ENCODE results near the gene N4BP2. TPM values are rescaled to one million over a fixed set of nuclear protein-coding genes. Genes with fewer than 3 reads are reported as not detected.

N4BP2 gene
- total RNA-seq, 1 donor from 2014 or later = 14.6 TPM

- Histone ChIP-seq H3K36me3 (ENCODE audit: control insufficient read depth in 3 of 3, insufficient read depth in 3 of 3, low read length in 3 of 3) (no peaks in the 10 kb centered on the region), H3K9me3 (ENCODE audit: control insufficient read depth in 3 of 3, low read length in 3 of 3) (no peaks in the 10 kb centered on the region), H3K27ac (ENCODE audit: low read depth, low read length) (no peak overlapping the region), H3K4me1 (ENCODE audit: control insufficient read depth in 3 of 3, insufficient read depth in 3 of 3, low read length in 3 of 3) (no peaks in the 10 kb centered on the region), H3K4me3 (ENCODE audit: low read length in 3 of 3) (no peak overlapping the region), H3K9ac (ENCODE audit: low read depth in 1 of 3, low read length in 3 of 3) (no peak overlapping the region), H3K27me3 (ENCODE audit: control insufficient read depth in 3 of 3, insufficient read depth in 3 of 3, low read length in 3 of 3) (no peaks in the 10 kb centered on the region)
Measured at GRCh38 chr4:40046311-40046980, 10.2 kb upstream of the N4BP2 start.

GRCh38 chr4:40053161-40053560 is 3.5 kb upstream of the N4BP2 start:
- H3K27ac ChIP-seq (ENCODE audit: low read depth, low read length) = no peak overlapping the region
- no peaks in the 10 kb centered on the region for H3K36me3 ChIP-seq (ENCODE audit: control insufficient read depth in 3 of 3, insufficient read depth in 3 of 3, low read length in 3 of 3)
- no peaks in the 10 kb centered on the region for H3K9me3 ChIP-seq (ENCODE audit: control insufficient read depth in 3 of 3, low read length in 3 of 3)
- no peak overlapping the region for H3K9ac ChIP-seq (ENCODE audit: low read depth in 1 of 3, low read length in 3 of 3)
- H3K4me3 ChIP-seq (ENCODE audit: low read length in 3 of 3) = no peak overlapping the region
- no peaks in the 10 kb centered on the region for H3K27me3 ChIP-seq (ENCODE audit: control insufficient read depth in 3 of 3, insufficient read depth in 3 of 3, low read length in 3 of 3)
- H3K4me1 ChIP-seq (ENCODE audit: control insufficient read depth in 3 of 3, insufficient read depth in 3 of 3, low read length in 3 of 3) = peaks cover 5 to 9% (median 7%) of the 10 kb centered on the region in 3 donors

- Histone ChIP-seq H3K27me3 (ENCODE audit: control insufficient read depth in 3 of 3, insufficient read depth in 3 of 3, low read length in 3 of 3) (no peaks in the 10 kb centered on the region), H3K9me3 (ENCODE audit: control insufficient read depth in 3 of 3, low read length in 3 of 3) (no peaks in the 10 kb centered on the region), H3K36me3 (ENCODE audit: control insufficient read depth in 3 of 3, insufficient read depth in 3 of 3, low read length in 3 of 3) (no peaks in the 10 kb centered on the region), H3K9ac (ENCODE audit: low read depth in 1 of 3, low read length in 3 of 3) (peak overlapping the region; percentile 83 to 92 (median 89)), H3K27ac (ENCODE audit: low read depth, low read length) (peak overlapping the region; percentile 94), H3K4me1 (ENCODE audit: control insufficient read depth in 3 of 3, insufficient read depth in 3 of 3, low read length in 3 of 3) (peaks cover 9 to 11% (median 9%) of the 10 kb centered on the region in 3 donors), H3K4me3 (ENCODE audit: low read length in 3 of 3) (peak overlapping the region; percentile 83 to 86 (median 83))
Measured at GRCh38 chr4:40055511-40055862, 1.2 kb upstream of the N4BP2 start.

GRCh38 chr4:40055863-40056715 is 561 bp upstream of the N4BP2 start:
- Histone ChIP-seq H3K9ac (ENCODE audit: low read depth in 1 of 3, low read length in 3 of 3) (peak overlapping the region; percentile 83 to 92 (median 89)), H3K36me3 (ENCODE audit: control insufficient read depth in 3 of 3, insufficient read depth in 3 of 3, low read length in 3 of 3) (no peaks in the 10 kb centered on the region), H3K4me3 (ENCODE audit: low read length in 3 of 3) (peak overlapping the region; percentile 83 to 86 (median 83)), H3K9me3 (ENCODE audit: control insufficient read depth in 3 of 3, low read length in 3 of 3) (no peaks in the 10 kb centered on the region), H3K4me1 (ENCODE audit: control insufficient read depth in 3 of 3, insufficient read depth in 3 of 3, low read length in 3 of 3) (peaks cover 9 to 11% (median 9%) of the 10 kb centered on the region in 3 donors), H3K27me3 (ENCODE audit: control insufficient read depth in 3 of 3, insufficient read depth in 3 of 3, low read length in 3 of 3) (no peaks in the 10 kb centered on the region), H3K27ac (ENCODE audit: low read depth, low read length) (peak overlapping the region; percentile 94)

GRCh38 chr4:40057586-40058091 is 989 bp downstream of the N4BP2 start:
- Histone ChIP-seq H3K4me1 (ENCODE audit: control insufficient read depth in 3 of 3, insufficient read depth in 3 of 3, low read length in 3 of 3) (peaks cover 9 to 11% (median 9%) of the 10 kb centered on the region in 3 donors), H3K36me3 (ENCODE audit: control insufficient read depth in 3 of 3, insufficient read depth in 3 of 3, low read length in 3 of 3) (no peaks in the 10 kb centered on the region), H3K4me3 (ENCODE audit: low read length in 3 of 3) (peak overlapping the region; percentile 83 to 91 (median 86)), H3K9me3 (ENCODE audit: control insufficient read depth in 3 of 3, low read length in 3 of 3) (no peaks in the 10 kb centered on the region), H3K9ac (ENCODE audit: low read depth in 1 of 3, low read length in 3 of 3) (peak overlapping the region; percentile 83 to 92 (median 89)), H3K27me3 (ENCODE audit: control insufficient read depth in 3 of 3, insufficient read depth in 3 of 3, low read length in 3 of 3) (no peaks in the 10 kb centered on the region), H3K27ac (ENCODE audit: low read depth, low read length) (peak overlapping the region; percentile 94)

GRCh38 chr4:40058121-40058520 is 1.5 kb downstream of the N4BP2 start:
- H3K9ac ChIP-seq (ENCODE audit: low read depth in 1 of 3, low read length in 3 of 3) = peak overlapping the region in 2 of 3 donors; percentile 25 to 67

GRCh38 chr4:40058854-40059253 is 2.2 kb downstream of the N4BP2 start:
- no peaks in the 10 kb centered on the region for H3K36me3 ChIP-seq (ENCODE audit: control insufficient read depth in 3 of 3, insufficient read depth in 3 of 3, low read length in 3 of 3)
- H3K4me3 ChIP-seq (ENCODE audit: low read length in 3 of 3) = no peak overlapping the region
- H3K27me3 ChIP-seq (ENCODE audit: control insufficient read depth in 3 of 3, insufficient read depth in 3 of 3, low read length in 3 of 3) = no peaks in the 10 kb centered on the region
- H3K9me3 ChIP-seq (ENCODE audit: control insufficient read depth in 3 of 3, low read length in 3 of 3) = no peaks in the 10 kb centered on the region
- H3K9ac ChIP-seq (ENCODE audit: low read depth in 1 of 3, low read length in 3 of 3) = no peak overlapping the region
- peaks cover 9 to 11% (median 9%) of the 10 kb centered on the region in 3 donors for H3K4me1 ChIP-seq (ENCODE audit: control insufficient read depth in 3 of 3, insufficient read depth in 3 of 3, low read length in 3 of 3)
- no peak overlapping the region for H3K27ac ChIP-seq (ENCODE audit: low read depth, low read length)

More at GRCh38 chr4:40058121-40058520, 1.5 kb downstream of the N4BP2 start:
- no peaks in the 10 kb centered on the region for H3K9me3 ChIP-seq (ENCODE audit: control insufficient read depth in 3 of 3, low read length in 3 of 3)
- no peak overlapping the region for H3K27ac ChIP-seq (ENCODE audit: low read depth, low read length)
- peak overlapping the region; percentile 33 to 91 (median 83) for H3K4me3 ChIP-seq (ENCODE audit: low read length in 3 of 3)
- peaks cover 9 to 11% (median 9%) of the 10 kb centered on the region in 3 donors for H3K4me1 ChIP-seq (ENCODE audit: control insufficient read depth in 3 of 3, insufficient read depth in 3 of 3, low read length in 3 of 3)
- no peaks in the 10 kb centered on the region for H3K27me3 ChIP-seq (ENCODE audit: control insufficient read depth in 3 of 3, insufficient read depth in 3 of 3, low read length in 3 of 3)
- no peaks in the 10 kb centered on the region for H3K36me3 ChIP-seq (ENCODE audit: control insufficient read depth in 3 of 3, insufficient read depth in 3 of 3, low read length in 3 of 3)

GRCh38 chr4:40059362-40059761 is 2.7 kb downstream of the N4BP2 start:
- Histone ChIP-seq H3K9me3 (ENCODE audit: control insufficient read depth in 3 of 3, low read length in 3 of 3) (no peaks in the 10 kb centered on the region), H3K4me1 (ENCODE audit: control insufficient read depth in 3 of 3, insufficient read depth in 3 of 3, low read length in 3 of 3) (peaks cover 9 to 11% (median 9%) of the 10 kb centered on the region in 3 donors), H3K36me3 (ENCODE audit: control insufficient read depth in 3 of 3, insufficient read depth in 3 of 3, low read length in 3 of 3) (no peaks in the 10 kb centered on the region), H3K27me3 (ENCODE audit: control insufficient read depth in 3 of 3, insufficient read depth in 3 of 3, low read length in 3 of 3) (no peaks in the 10 kb centered on the region), H3K9ac (ENCODE audit: low read depth in 1 of 3, low read length in 3 of 3) (no peak overlapping the region), H3K4me3 (ENCODE audit: low read length in 3 of 3) (no peak overlapping the region), H3K27ac (ENCODE audit: low read depth, low read length) (no peak overlapping the region)

GRCh38 chr4:40065010-40065409 is 8.4 kb downstream of the N4BP2 start:
- H3K9me3 ChIP-seq (ENCODE audit: control insufficient read depth in 3 of 3, low read length in 3 of 3) = no peaks in the 10 kb centered on the region
- no peaks in the 10 kb centered on the region for H3K36me3 ChIP-seq (ENCODE audit: control insufficient read depth in 3 of 3, insufficient read depth in 3 of 3, low read length in 3 of 3)
- no peaks in the 10 kb centered on the region for H3K4me1 ChIP-seq (ENCODE audit: control insufficient read depth in 3 of 3, insufficient read depth in 3 of 3, low read length in 3 of 3)

GRCh38 chr4:40066651-40067050 is 10.0 kb downstream of the N4BP2 start:
- H3K9me3 ChIP-seq (ENCODE audit: control insufficient read depth in 3 of 3, low read length in 3 of 3) = no peaks in the 10 kb centered on the region
- no peak overlapping the region for H3K27ac ChIP-seq (ENCODE audit: low read depth, low read length)

More at GRCh38 chr4:40065010-40065409, 8.4 kb downstream of the N4BP2 start:
- no peak overlapping the region for H3K27ac ChIP-seq (ENCODE audit: low read depth, low read length)
- H3K27me3 ChIP-seq (ENCODE audit: control insufficient read depth in 3 of 3, insufficient read depth in 3 of 3, low read length in 3 of 3) = no peaks in the 10 kb centered on the region
- no peak overlapping the region for H3K4me3 ChIP-seq (ENCODE audit: low read length in 3 of 3)
- H3K9ac ChIP-seq (ENCODE audit: low read depth in 1 of 3, low read length in 3 of 3) = no peak overlapping the region

More at GRCh38 chr4:40066651-40067050, 10.0 kb downstream of the N4BP2 start:
- H3K4me3 ChIP-seq (ENCODE audit: low read length in 3 of 3) = no peak overlapping the region
- no peaks in the 10 kb centered on the region for H3K4me1 ChIP-seq (ENCODE audit: control insufficient read depth in 3 of 3, insufficient read depth in 3 of 3, low read length in 3 of 3)
- no peaks in the 10 kb centered on the region for H3K27me3 ChIP-seq (ENCODE audit: control insufficient read depth in 3 of 3, insufficient read depth in 3 of 3, low read length in 3 of 3)
- H3K9ac ChIP-seq (ENCODE audit: low read depth in 1 of 3, low read length in 3 of 3) = no peak overlapping the region
- H3K36me3 ChIP-seq (ENCODE audit: control insufficient read depth in 3 of 3, insufficient read depth in 3 of 3, low read length in 3 of 3) = no peaks in the 10 kb centered on the region
